Panc1 (cell line): ENCODE results near the gene CDC45.

Experiments
- POLR2AphosphoS5 ChIP-seq: IDR thresholded peaks from 2 replicates; pipeline ENCODE4 v1.6.1; 2012; ENCODE audit warnings: mild to moderate bottlenecking, low read depth, low read length, moderate library complexity
- SIN3A ChIP-seq: IDR thresholded peaks from 2 replicates; pipeline ENCODE4 v1.6.1; 2012; ENCODE audit warnings: low read depth, mild to moderate bottlenecking, low read length, moderate library complexity, borderline replicate concordance; ENCODE audit not compliant: insufficient read depth
- TCF7L2 ChIP-seq: IDR thresholded peaks from 2 replicates; pipeline ENCODE4 v1.6.1; 2011; ENCODE audit warnings: mild to moderate bottlenecking, low read depth, low read length, inconsistent platforms
- TF ChIP-seq, protein P1 (sequence below): fragments of 450-650 bp; IDR thresholded peaks from 2 replicates; pipeline ENCODE4 v1.5.1; 2017; ENCODE audit warnings: mild to moderate bottlenecking
- TF ChIP-seq, protein P2 (sequence below), 2 experiments: IDR thresholded peaks; 2 replicates each; pipeline ENCODE4 v1.6.1; 2011 to 2012; ENCODE audit warnings: low read depth in 2 of 2, control low read depth in 1 of 2, low read length in 1 of 2, mild to moderate bottlenecking in 1 of 2, moderate library complexity in 1 of 2; ENCODE audit not compliant: insufficient read depth in 1 of 2

DNA sequence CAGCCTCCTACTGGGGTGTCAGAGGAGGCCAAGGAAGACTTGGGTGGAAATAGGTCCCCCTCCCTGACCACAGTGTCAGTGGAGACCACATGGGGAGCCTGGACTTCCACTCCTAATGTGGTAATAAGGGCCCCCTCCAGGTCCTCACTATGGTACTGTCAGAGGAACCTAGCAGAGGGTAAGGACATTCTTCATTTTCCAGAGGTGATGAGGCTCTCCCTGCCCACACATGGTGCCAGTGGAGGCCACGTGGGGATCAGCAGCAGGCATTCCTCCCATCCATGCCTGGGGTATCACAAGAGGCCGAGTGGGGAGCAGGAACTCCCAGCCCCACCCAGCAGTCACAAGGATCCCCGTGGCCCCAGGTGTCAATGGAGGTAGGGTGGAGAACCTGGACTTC lies 51.0 kb downstream of the CDC45 start:
- TF ChIP-seq, protein P1, sequence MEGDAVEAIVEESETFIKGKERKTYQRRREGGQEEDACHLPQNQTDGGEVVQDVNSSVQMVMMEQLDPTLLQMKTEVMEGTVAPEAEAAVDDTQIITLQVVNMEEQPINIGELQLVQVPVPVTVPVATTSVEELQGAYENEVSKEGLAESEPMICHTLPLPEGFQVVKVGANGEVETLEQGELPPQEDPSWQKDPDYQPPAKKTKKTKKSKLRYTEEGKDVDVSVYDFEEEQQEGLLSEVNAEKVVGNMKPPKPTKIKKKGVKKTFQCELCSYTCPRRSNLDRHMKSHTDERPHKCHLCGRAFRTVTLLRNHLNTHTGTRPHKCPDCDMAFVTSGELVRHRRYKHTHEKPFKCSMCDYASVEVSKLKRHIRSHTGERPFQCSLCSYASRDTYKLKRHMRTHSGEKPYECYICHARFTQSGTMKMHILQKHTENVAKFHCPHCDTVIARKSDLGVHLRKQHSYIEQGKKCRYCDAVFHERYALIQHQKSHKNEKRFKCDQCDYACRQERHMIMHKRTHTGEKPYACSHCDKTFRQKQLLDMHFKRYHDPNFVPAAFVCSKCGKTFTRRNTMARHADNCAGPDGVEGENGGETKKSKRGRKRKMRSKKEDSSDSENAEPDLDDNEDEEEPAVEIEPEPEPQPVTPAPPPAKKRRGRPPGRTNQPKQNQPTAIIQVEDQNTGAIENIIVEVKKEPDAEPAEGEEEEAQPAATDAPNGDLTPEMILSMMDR: no peak
- no peak for TF ChIP-seq TCF7L2
- TF ChIP-seq POLR2AphosphoS5: no peak
- TF ChIP-seq, protein P2, sequence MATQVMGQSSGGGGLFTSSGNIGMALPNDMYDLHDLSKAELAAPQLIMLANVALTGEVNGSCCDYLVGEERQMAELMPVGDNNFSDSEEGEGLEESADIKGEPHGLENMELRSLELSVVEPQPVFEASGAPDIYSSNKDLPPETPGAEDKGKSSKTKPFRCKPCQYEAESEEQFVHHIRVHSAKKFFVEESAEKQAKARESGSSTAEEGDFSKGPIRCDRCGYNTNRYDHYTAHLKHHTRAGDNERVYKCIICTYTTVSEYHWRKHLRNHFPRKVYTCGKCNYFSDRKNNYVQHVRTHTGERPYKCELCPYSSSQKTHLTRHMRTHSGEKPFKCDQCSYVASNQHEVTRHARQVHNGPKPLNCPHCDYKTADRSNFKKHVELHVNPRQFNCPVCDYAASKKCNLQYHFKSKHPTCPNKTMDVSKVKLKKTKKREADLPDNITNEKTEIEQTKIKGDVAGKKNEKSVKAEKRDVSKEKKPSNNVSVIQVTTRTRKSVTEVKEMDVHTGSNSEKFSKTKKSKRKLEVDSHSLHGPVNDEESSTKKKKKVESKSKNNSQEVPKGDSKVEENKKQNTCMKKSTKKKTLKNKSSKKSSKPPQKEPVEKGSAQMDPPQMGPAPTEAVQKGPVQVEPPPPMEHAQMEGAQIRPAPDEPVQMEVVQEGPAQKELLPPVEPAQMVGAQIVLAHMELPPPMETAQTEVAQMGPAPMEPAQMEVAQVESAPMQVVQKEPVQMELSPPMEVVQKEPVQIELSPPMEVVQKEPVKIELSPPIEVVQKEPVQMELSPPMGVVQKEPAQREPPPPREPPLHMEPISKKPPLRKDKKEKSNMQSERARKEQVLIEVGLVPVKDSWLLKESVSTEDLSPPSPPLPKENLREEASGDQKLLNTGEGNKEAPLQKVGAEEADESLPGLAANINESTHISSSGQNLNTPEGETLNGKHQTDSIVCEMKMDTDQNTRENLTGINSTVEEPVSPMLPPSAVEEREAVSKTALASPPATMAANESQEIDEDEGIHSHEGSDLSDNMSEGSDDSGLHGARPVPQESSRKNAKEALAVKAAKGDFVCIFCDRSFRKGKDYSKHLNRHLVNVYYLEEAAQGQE (IDR thresholded peaks at IDR 0.05; ENCODE audit: insufficient read depth in 1 of 2, low read depth in 2 of 2, low read length in 1 of 2): no peak
- no peak for TF ChIP-seq SIN3A
